ENCODE results near the gene SF3B4.

GRCh38 chr1:149932474-149932873, 4.9 kb upstream of the SF3B4 start:
- TF ChIP-seq CTCF (IDR thresholded peaks at IDR 0.05; ENCODE audit: control extremely low read depth in 1 of 3, insufficient read depth in 1 of 3, low read depth in 1 of 3, low read length in 3 of 3) (no peak), GABPA (IDR thresholded peaks at IDR 0.05; ENCODE audit: borderline replicate concordance, insufficient read depth, low read length) (no peak), POLR2A (IDR thresholded peaks at IDR 0.05; ENCODE audit: control extremely low read depth in 1 of 2, low read depth in 2 of 2, low read length in 2 of 2) (no peak), SUZ12 (IDR thresholded peaks at IDR 0.05; ENCODE audit: low read length) (no peak)

All from H1 (cell line).